GM12878 (cell line): ENCODE data around the gene ABCA7.
A peak's percentile ranks its signal among the peaks of the same experiment; 100 is the strongest.

Experiments used
- CBFB ChIP-seq: IDR thresholded peaks from 2 replicates; pipeline ENCODE4 v1.6.1; 2016; ENCODE audit warnings: antibody characterized with exemption, low read depth
- CREB1 ChIP-seq: IDR thresholded peaks from 2 replicates; pipeline ENCODE4 v1.6.1; 2012; ENCODE audit warnings: low read depth, mild to moderate bottlenecking, inconsistent platforms
- JUND ChIP-seq: IDR thresholded peaks from 2 replicates; pipeline ENCODE4 v1.6.1; 2012; ENCODE audit warnings: low read depth, mild to moderate bottlenecking, low read length, improper control_type of control experiment, moderate library complexity
- KDM1A ChIP-seq: fragments of 200-600 bp; sonication (generic); IDR thresholded peaks from 2 replicates; pipeline ENCODE4 v1.6.1; 2016; ENCODE audit warnings: borderline replicate concordance
- MXI1 ChIP-seq: fragments of 150-350 bp; IDR thresholded peaks from 2 replicates; pipeline ENCODE4 v1.6.1; 2011; ENCODE audit warnings: low read depth, mild to moderate bottlenecking, inconsistent platforms, low read length, improper control_type of control experiment
- POLR2A ChIP-seq: IDR thresholded peaks from 2 replicates; pipeline ENCODE4 v1.6.1; 2011; ENCODE audit warnings: low read depth, mild to moderate bottlenecking, low read length
- POLR2AphosphoS2 ChIP-seq: IDR thresholded peaks from 2 replicates; pipeline ENCODE4 v1.6.1; 2011; ENCODE audit warnings: low read depth, mild to moderate bottlenecking, low read length, improper control_type of control experiment, moderate library complexity
- RCOR1 ChIP-seq: conservative IDR thresholded peaks from 2 replicates; pipeline ENCODE4 v1.6.1; 2012; ENCODE audit warnings: low read depth, low read length, improper control_type of control experiment
- SREBF2 ChIP-seq: IDR thresholded peaks from 2 replicates; pipeline ENCODE4 v1.6.1; 2012; ENCODE audit warnings: mild to moderate bottlenecking, low read length
- TAF1 ChIP-seq: IDR thresholded peaks from 2 replicates; pipeline ENCODE4 v1.6.1; 2011; ENCODE audit warnings: mild to moderate bottlenecking, low read depth, low read length, borderline replicate concordance
- ZBTB33 ChIP-seq: fragments of 450-650 bp; IDR thresholded peaks from 2 replicates; pipeline ENCODE4 v1.6.1; 2017; ENCODE audit warnings: mild to moderate bottlenecking
- TF ChIP-seq, protein P1 (sequence below), 3 experiments: IDR thresholded peaks in 2 of 3; conservative IDR thresholded peaks in 1 of 3; 2 replicates each; pipeline ENCODE4 v1.5.1; 2011; ENCODE audit warnings: low read depth in 3 of 3, low read length in 3 of 3, mild to moderate bottlenecking in 3 of 3, control low read depth in 2 of 3, moderate library complexity in 2 of 3, inconsistent platforms in 1 of 3, mixed read lengths in 1 of 3; ENCODE audit not compliant: control insufficient read depth in 2 of 3, insufficient read depth in 1 of 3; ENCODE audit errors: extremely low read depth in 1 of 3

DNA sequence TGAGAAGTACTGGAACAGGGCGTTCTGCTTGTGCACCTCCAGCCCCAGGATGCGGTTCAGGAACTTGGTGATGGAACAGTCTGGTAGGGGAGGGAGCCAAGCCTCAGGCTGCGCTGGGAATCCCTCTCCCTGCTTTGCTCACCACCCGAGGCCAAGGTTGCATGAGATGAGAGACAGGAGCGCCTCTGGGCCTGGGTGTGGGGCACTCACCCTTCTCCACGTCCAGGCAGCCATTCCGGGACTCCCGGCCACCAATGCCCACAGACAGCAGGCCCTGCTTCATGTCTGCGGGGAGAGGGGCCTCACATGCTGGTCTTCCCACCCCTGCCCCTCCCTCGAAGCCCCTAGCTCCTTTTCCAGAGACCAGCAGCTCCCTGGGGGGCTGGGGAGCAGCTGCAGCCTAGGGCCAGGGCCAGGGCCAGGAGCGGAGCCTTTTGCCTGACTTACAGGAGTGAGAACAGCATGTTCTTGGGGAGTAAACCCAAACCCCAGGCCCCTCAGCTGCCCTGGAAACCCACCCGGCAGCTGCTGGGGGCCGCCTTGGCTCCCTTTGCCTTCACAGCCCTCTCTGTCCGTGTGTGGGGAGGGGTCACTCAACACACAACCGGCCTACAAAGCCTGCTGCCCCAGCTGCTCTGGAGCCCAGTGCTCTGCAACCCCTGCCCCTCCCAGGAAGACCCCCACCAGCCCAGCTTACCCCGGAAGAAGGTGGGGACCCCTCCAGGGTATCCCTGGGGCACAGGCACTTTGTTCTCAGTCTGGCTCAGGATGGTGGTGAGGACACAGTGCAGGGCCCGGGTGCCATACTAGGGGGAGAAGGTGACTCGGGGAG, 71.1 kb downstream of the ABCA7 start:
- TF ChIP-seq RCOR1, result no peak
- TF ChIP-seq JUND, result no peak
- TF ChIP-seq, protein P1, sequence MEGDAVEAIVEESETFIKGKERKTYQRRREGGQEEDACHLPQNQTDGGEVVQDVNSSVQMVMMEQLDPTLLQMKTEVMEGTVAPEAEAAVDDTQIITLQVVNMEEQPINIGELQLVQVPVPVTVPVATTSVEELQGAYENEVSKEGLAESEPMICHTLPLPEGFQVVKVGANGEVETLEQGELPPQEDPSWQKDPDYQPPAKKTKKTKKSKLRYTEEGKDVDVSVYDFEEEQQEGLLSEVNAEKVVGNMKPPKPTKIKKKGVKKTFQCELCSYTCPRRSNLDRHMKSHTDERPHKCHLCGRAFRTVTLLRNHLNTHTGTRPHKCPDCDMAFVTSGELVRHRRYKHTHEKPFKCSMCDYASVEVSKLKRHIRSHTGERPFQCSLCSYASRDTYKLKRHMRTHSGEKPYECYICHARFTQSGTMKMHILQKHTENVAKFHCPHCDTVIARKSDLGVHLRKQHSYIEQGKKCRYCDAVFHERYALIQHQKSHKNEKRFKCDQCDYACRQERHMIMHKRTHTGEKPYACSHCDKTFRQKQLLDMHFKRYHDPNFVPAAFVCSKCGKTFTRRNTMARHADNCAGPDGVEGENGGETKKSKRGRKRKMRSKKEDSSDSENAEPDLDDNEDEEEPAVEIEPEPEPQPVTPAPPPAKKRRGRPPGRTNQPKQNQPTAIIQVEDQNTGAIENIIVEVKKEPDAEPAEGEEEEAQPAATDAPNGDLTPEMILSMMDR (IDR thresholded peaks at IDR 0.05 in 2 of 3, conservative IDR thresholded peaks at IDR 0.05 in 1 of 3; ENCODE audit: control insufficient read depth in 2 of 3, extremely low read depth in 1 of 3, insufficient read depth in 1 of 3, low read depth in 3 of 3, low read length in 3 of 3), result no peak
- no peak for TF ChIP-seq CREB1
- TF ChIP-seq SREBF2, result no peak
- TF ChIP-seq MXI1, result no peak
- TF ChIP-seq CBFB, result no peak
- no peak for TF ChIP-seq ZBTB33
- TF ChIP-seq TAF1, result no peak
- TF ChIP-seq POLR2A, result no peak
- TF ChIP-seq KDM1A, result no peak
- TF ChIP-seq POLR2AphosphoS2, result 0 out of 2 replicates have a peak, but pooled peaks have one; percentile 11
